GM21529 (cell line): ENCODE results near the gene ATP10B.

Source experiments
- ATAC-seq: cut with Tn5 transposase; IDR thresholded peaks from one replicate; pipeline ENCODE4 v1.9.1; 2021; ENCODE audit not compliant: unreplicated experiment

The ATP10B gene

GRCh38 chr5:160697281-160697680 is 154.7 kb downstream of the ATP10B start:
- no peak for ATAC-seq

GRCh38 chr5:160694896-160695295 is 157.1 kb downstream of the ATP10B start:
- ATAC-seq: no peak

GRCh38 chr5:160693831-160694465 is 158.1 kb downstream of the ATP10B start:
- no peak for ATAC-seq

- ATAC-seq: no peak
Observed at GRCh38 chr5:160692271-160692670, 159.7 kb downstream of the ATP10B start.

- ATAC-seq: peak; percentile 98
Observed at GRCh38 chr5:160685695-160686094, 166.3 kb downstream of the ATP10B start.

- no peak for ATAC-seq
Observed at GRCh38 chr5:160685219-160685618, 166.8 kb downstream of the ATP10B start.

GRCh38 chr5:160679567-160680309 is 172.3 kb downstream of the ATP10B start:
- ATAC-seq: no peak

GRCh38 chr5:160675988-160676387 is 176.0 kb downstream of the ATP10B start:
- ATAC-seq: peak; percentile 56

GRCh38 chr5:160674901-160675300 is 177.1 kb downstream of the ATP10B start:
- no peak for ATAC-seq

- ATAC-seq: no peak
Observed at GRCh38 chr5:160672521-160672920, 179.5 kb downstream of the ATP10B start.

GRCh38 chr5:160668356-160668755 is 183.7 kb downstream of the ATP10B start:
- no peak for ATAC-seq

GRCh38 chr5:160667160-160667559 is 184.9 kb downstream of the ATP10B start:
- no peak for ATAC-seq

GRCh38 chr5:160665460-160665859 is 186.6 kb downstream of the ATP10B start:
- ATAC-seq: no peak

GRCh38 chr5:160660132-160660531 is 191.9 kb downstream of the ATP10B start:
- ATAC-seq: no peak

GRCh38 chr5:160657622-160658458 is 194.2 kb downstream of the ATP10B start:
- ATAC-seq: peak; percentile 27

- peak; percentile 63 for ATAC-seq
Observed at GRCh38 chr5:160657068-160657507, 194.9 kb downstream of the ATP10B start.

GRCh38 chr5:160655717-160656116 is 196.3 kb downstream of the ATP10B start:
- no peak for ATAC-seq

- no peak for ATAC-seq
Observed at GRCh38 chr5:160651692-160652645, 200.0 kb downstream of the ATP10B start.

GRCh38 chr5:160649304-160649703 is 202.7 kb downstream of the ATP10B start:
- ATAC-seq: peak; percentile 91

- ATAC-seq: no peak
Observed at GRCh38 chr5:160646033-160646432, 206.0 kb downstream of the ATP10B start.
